Stimulated activated CD4-positive, alpha-beta T cell treated with anti-CD3 and anti-CD28 coated beads, Interleukin-15, amount 100 ng/mL, for 1 hour (primary cell): ENCODE measurements around the gene KIF5C.

ENCODE experiments used
- DNase-seq, 2 donors: peaks; one replicate each; pipeline ENCODE4 v3.0.0-alpha.2; 2020; ENCODE audit warnings: low read depth in 1 of 2, low spot score in 1 of 2

Gene KIF5C

DNA sequence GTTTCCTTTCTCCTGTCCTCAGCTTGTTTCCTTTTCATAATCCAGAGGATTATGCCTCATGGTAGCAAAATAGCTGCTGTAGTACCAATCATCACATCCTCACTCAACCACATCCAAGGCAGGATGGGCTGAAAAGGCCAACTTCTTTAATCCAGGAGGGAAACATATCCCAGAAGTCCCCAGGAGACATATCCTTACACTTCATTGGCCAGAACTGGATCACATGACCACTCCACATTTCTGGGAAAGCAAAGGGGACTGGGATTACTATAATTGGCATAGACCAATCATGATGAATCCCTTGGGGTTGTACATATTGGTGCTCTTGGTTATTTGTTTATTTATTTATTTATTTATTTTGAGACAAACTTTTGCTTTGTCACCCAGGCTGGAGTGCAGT, 109.4 kb downstream of the KIF5C start:
- DNase-seq = no peak

DNA sequence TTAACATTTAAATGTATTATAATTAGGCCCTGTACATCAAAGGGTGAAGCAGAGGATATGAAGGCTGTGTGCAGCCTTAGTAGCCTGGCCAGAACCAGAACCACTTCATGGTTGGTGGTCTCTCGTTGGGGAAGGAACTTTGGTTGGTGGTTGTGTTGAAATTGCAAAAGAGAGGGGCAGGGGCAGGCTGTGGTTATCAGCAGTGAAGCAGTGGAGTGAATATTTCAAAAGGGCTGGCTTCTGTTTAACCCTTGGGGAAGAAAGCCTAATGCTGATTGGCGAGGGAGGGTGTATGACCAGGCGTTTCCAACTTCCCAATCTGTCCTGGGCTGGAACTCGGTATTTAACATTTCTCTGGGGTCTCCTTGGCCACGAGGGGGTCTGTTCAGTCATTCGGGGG, 112.3 kb downstream of the KIF5C start:
- no peak for DNase-seq

DNA sequence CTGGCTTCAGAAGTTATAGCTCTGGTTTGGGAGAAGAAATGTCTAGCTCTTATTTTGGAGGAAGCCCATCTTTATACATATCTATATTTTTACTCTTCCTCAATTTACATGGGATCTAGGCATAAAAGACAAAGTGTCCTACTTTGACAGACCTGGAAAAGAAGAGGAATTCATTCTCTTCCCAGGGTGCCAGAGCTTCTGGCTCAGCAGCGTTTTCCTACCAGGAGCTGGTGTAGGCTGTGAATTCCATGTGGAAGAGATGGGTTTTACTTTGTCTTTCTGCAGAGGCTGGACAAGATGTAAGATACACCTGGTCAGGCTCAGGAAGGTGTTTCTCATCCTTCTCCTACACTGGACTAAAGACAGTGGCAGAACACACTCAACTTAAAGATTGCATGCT, 113.3 kb downstream of the KIF5C start:
- no peak for DNase-seq

DNA sequence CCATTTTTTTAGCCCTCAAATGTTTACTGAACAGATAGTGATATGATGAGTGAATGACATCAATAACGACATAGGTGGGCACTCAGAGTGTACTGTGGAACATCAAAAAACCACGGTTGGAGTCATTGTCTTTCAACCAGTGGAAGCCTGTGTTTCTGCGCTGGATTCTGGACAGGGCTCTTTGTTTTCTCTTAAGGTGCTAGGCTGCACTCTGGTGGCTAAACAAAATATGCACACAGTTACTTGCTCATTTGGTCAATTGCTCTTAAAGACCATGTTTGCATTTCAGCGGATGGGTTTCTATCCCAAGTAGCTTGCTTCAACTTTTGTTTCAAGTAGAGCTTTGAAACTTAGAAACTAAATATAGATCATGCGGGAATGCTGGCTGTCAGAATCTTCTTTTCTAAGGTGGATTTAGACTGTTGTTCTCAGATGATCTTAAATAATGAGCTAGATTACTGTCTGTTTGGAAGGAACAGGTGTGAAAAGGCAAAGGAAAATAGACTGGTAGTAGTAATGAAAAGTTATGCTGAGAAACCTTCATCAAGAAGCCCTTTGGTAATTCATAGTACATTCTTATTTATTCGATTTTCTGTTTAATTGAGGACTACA, 115.0 kb downstream of the KIF5C start:
- no peak for DNase-seq

DNA sequence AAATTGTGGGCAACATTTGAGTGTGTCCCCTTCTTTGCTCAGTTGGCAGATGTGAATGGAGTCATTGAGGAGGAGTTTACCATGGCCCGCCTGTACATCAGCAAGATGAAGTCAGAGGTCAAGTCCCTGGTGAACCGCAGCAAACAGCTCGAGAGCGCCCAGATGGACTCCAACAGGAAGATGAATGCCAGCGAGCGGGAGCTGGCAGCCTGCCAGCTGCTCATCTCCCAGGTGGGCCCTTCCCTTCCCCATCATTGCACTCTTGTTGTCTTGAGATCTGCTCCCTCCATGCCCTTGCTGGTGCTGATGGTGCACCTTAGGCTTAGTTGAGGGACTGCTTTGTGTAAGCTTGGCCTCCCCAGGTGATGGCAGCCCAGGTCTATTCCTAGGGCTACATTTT, 115.9 kb downstream of the KIF5C start:
- DNase-seq = no peak

DNA sequence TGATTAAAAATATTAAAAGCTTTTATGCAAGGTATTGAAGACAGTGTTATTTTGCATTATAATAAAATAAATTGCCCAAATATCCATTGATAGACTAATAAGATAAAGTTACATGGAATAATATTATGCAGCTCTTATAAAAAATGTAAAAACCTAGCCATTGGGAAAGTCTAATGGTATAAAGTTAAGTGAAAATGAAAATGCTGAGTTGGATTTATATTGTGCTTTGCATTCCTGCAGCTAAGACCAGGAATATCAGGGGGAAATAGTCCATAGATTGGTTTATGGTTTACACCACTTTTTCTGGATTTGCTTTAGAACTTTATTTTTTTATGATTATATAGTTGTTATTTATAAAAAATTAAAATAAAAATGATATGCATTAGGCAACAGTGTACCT, 117.4 kb downstream of the KIF5C start:
- DNase-seq = no peak

DNA sequence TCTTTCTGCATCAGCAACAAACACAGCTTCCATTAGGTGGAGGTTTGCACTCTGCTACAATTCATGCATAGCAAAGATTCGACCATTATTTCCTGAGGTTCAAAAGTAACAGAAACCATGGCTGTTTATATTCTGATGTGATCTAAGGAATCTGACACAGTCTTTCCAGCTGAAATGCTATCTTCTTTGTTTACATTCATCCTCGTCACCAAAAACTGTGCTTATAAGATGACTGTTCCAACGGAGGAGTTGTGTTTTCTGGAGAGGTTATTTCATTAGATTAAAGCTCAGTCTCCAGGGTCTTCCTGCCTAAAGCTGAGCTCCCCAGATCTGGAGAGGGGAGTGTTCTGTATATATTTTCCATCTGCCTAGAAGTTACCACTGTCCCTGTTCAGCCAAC, 118.3 kb downstream of the KIF5C start:
- DNase-seq = no peak

DNA sequence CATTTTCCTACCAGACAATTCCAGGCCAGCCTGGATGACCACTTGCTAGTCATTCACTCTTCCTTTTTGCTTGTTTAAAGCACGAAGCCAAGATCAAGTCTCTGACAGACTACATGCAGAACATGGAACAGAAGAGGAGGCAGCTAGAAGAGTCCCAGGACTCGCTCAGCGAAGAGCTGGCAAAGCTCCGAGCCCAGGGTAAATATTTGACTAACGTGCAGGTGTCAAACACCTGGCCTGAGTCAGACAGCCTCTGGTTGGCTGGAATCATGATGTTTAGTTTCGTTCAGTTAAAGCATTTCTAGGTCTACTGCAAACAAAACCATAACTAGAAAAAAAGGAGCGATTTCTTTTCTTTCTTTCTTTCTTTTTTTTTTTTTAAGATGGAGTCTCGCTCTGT, 119.3 kb downstream of the KIF5C start:
- no peak for DNase-seq

DNA sequence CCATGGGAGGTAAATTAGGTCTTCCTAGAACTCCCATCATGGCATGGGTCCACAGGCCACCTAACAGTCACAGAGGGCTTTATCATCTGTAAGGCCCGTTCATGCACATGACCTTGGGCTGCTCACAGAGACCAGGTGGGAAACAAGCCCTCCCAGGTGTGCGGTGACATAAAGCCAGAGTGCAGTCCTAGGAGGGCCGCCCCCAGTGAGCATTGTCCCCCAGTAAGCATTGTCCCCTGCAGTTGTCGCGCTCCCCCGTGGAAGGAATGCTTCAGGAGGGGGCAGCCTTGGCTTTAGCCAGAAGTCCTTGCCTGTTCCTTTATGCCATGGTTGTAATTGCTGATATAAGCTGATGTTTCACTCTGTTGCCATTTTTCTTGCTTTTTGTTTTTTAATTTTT, 121.8 kb downstream of the KIF5C start:
- DNase-seq = no peak

DNA sequence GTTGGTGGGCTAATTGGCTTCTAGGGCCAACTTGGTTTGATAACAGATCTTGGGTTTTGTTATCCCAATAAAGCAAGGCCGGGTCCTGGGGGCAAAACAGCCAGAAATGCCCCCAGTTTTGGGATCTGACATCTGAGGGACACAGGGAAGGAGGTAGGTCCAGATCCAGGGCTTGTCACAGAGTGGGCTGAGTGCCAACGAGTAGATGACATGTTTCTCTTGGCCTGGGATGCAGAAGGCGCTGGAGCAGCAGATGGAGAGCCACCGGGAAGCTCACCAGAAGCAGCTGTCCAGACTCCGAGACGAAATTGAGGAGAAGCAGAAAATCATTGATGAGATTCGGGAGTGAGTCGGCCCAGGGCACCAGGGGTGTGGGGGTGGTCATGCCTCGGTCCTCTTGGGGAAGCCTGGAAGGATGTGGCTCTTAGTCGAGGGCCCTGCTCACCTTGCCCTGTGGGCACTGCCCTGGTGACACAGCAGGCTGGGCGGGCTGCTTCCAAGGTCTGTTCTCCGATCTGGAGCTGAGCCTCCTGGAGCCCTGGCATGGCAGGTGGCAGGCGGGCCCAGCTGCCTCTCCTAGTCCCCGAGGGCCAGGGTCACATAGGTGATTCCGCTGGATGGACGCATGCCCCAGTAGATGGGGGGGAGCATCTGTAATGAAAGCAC, 123.3 kb downstream of the KIF5C start:
- no peak for DNase-seq

DNA sequence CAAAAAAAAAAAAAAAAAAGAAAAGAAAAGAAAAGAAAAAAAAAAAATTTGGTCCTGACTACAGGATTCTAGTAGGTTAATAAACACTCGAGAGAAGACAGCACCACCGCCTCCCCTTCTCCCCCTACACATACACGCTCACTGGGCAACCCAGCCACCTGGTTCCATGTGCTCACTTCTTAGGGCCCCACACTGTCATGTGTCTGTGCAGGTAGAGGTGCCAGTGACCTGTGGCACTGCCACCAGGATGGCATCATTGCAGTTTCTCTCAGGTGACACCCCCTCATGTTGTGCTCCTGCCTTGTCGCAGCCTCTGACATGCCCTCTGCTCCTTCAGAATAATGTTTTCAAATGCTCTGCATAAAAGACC, 123.8 kb downstream of the KIF5C start:
- DNase-seq = no peak

DNA sequence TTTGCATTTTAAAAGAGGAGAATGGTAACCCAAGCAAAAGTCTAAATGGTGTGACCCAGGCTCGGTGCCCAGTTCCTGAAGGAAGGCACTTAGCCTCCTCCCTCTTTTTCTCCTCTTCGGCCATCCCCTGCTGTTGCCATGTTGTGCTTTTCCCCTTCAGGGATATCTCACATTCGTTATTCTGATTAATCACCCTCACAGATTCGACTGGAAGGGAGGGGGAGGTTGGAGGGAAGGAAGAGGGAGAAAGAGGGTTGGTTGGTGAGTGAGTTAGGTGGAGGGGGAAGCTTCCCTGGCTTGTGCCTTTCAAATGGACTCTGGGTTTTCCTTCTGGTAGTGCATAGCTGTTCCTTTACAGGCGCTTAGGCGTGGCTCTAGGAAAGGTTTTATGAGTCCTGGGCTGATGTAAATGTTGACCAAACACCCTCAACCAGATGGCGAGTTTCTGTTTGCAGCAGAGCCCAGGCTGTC, 124.5 kb downstream of the KIF5C start:
- DNase-seq = no peak

DNA sequence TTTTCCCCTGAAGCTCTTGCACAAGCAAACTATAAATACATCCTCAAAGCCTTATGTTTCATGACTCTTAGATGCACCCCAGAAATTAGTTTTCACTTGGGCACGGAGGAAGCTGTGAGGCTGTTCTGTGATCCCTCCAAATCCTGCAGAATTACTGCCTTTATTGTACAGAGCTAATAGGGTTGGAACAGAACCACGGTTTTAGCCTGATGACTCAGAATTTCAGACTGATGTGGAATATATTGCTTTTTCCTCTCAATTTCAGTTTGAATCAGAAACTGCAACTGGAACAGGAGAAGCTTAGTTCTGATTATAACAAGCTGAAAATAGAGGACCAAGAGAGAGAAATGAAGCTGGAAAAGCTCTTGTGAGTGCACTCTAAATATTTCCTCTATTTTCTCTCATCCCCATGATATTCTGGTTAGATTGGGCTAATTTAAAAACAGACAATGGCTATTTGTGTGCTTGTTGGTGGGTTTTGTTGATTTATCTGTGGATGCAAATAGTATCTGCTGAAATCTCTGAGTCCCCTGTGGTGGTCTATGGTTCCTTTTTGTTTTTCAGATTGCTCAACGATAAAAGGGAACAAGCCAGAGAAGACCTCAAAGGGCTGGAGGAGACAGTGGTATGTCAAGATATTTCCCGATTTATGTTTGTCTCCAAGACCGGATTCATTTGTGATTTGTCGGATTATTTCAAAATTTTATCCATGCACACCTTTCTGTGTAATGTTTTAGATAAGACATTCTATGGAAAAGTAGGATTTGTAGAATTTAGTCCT, 125.3 kb downstream of the KIF5C start:
- DNase-seq = no peak

DNA sequence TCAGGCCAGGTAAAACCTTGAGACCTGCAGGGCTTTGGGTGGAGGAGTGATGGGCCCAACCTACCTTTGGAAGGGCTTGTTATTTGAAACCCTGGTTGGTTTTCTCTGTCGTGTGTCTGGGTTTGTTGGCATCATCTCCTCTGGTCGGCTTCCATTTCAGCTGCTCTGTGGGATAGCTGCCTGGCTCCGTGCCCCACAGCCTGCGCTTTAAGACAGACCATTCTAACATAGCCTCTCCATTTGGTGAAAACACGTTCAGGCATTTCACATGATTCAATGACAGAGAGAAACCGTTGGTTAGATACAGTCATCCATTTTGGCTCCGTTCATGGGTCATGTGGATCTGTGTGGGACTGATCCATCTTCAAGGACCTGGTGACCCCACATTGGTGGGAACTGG, 126.5 kb downstream of the KIF5C start:
- DNase-seq = no peak

DNA sequence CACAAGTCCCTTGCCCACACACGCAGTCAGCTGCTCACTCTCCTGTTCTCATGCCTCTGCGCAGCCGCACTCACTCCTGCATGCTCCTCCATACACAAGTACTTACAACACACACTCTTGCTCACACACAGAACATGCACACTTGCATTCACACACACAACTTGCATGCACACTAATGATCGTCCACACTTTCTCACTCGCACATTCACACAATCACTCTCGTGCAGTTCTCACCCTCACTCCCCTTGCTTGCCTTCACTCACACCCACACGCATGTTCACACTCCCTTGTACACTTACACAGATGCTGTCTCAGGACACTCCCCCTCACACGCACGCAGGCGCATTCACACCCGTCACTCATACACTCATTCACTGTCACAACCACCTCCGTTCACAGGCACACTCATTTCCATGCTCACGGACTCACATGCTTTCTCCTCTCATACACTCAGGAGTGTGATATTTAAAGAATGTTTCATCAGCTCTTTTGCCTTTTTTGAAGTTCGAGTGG, 127.4 kb downstream of the KIF5C start:
- no peak for DNase-seq

DNA sequence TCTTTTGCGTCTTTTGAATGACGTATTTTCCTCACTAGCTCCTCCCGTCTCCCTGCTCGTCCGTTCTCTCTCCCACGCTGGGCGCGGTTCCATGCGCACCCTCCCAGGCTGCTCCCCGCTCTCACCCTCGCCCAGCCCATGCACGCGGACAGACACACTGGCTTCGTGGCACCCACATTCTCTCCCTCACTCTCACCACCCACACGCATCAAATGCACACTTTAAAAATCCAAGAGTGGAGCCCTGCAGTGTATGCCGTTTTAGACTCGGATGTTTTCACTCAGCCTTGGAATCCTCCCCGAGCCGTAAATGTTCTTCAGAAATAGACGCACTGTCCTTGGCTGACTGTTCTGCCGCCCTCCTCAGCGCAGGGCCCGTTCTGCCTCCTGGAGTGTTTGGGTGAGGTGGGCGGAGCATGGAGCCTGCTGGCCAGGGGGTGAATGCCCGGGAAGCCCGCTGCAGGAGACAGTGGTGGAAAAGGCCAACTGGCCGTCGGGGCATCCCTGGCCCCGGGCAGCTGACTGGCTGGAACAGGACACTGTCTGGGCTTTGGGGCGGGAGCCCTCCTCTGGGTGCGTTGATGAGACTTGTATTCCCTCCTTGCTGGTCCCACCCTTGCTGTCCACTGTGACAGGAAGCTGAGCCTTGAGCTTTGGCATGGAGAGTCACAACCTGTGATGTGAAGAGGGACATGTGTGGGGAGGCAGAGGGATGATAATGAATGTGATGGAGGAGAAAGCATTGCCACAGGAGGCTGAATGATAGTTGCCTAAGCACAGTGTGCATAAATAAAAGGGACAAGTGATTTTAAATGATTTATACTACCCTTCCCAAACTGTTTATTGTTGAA, 128.1 kb downstream of the KIF5C start:
- DNase-seq = no peak

DNA sequence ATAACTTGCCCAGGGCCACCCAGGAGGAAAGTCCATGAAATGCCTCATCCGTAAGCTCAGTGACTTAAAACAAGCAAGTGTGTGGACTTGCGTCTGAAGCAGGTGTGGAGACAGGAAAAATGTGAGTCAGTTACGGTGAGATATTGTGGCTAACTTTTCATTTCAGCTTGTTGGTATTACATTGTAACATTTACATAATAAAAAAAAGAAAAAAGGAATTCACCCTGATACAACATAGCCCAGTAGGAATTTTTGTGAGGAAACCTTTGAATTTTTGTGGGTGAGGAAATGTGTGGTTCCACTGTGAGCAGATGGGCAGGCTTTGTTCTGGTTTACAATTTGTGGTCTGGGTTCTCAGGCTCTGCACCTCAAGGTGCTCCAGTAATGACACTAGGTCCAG, 129.8 kb downstream of the KIF5C start:
- DNase-seq = no peak

DNA sequence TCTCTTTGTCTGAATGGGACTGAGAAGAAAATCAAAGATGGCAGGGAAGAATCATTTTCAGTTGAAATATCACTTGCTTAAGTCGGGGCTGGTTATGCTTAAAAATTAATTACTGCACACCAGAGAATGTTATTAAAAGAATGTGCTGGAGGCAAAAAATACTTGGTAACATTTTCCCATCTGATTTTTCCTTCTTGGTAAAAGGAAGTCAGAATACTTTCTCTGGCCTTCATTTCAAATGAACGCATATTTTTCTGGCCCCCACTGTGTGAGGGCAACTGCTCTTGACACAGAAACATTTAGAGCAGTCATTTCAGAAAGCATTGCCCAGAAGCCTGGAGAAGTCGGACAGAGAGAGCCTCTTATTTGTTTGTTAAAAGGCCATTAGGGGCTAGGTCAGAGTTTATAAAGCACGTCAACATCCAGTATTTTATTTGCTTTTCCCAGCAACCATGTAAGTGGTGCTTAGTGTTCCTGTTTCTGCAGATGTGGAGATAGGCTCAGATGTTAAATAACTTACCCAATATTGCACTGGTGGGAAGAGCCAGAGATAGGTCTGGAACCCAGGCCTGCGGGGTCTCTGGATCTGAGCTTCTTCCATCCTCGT, 130.5 kb downstream of the KIF5C start:
- DNase-seq = no peak

DNA sequence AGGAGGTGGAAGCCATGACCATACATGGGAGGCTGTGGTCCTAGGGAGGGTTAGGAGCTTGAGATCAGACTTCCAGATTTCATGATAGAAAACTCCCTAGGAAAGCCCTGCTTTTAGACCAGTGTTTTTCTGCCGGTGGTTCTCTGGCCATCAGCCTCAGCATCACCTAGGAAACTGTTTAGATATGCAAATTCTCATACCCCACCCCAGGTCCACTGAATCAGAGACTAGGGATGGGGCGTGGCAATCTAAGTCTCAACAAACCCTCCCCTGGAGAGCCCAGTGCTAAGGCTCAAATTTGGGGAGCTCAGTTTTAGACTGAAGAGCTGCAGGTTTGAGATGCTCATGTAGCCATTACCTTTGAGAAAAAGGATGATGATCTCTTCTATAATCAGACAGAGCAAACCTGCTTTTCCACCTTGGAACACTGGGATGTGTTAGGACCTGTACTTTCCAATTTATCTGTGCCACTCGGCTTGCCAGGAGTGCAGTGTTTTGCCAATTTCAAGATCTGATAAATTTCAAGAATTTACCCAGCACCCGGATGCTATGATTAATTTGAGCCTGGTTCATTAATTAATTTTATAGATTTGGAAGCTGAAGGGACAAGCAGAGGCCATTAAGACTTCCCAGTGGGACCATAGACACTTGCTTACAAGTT, 132.0 kb downstream of the KIF5C start:
- no peak for DNase-seq

DNA sequence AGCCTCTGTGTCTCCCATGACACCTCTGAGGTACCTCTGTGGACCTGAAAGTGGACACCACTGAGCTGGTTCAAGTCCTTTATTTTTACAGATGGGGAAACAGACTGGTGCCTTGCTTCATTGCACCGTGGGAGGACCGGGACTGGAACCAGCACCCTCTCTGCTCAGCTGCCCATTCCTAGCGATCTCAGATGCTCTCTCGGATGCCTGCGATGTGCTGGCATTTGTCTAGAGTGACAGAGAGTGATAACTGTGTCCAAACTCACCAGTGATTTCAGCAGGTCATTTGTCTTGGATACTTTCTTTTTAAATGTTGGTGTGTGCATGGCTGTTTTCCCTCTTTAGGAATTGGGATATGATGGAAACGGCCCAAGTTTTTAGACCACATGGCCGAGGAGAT, 133.4 kb downstream of the KIF5C start:
- DNase-seq = no peak
